ENCODE data around the gene DNMT1. TPM values are rescaled to one million over a fixed set of nuclear protein-coding genes. Genes with fewer than 3 reads are reported as not detected.
"Not testable (repeated sequence)": the region's sequence is repeated elsewhere in the genome, so short reads cannot be mapped to it uniquely, and the experiment has no call there.

The DNMT1 gene
- total RNA-seq, 6 donors from 2014 or later, result 54.0 to 166 (median 63.9) TPM

- Histone ChIP-seq H3K4me3 (no peak overlapping the region), H3K4me1 (peaks cover 0 to 6% (median 2%) of the 10 kb centered on the region in 4 donors), H3K9me3 (no peaks in the 10 kb centered on the region), H3K27ac (peak overlapping the region in 2 of 4 donors; percentile 36 to 57), H3K27me3 (no peaks in the 10 kb centered on the region), H3K36me3 (no peaks in the 10 kb centered on the region)
- DNase-seq, result no peak
- no peak for ATAC-seq (ENCODE audit: low FRiP score in 2 of 2)
- TF ChIP-seq POLR2AphosphoS5 (IDR thresholded peaks at IDR 0.05), result no peak
- TF ChIP-seq EP300 (IDR thresholded peaks at IDR 0.05), result no peak
- no peak for TF ChIP-seq POLR2A (IDR thresholded peaks at IDR 0.05)
- TF ChIP-seq CTCF (IDR thresholded peaks at IDR 0.05), result no peak
- 89 to 95% methylated on average over 4 of the region's 4 CpGs for WGBS, 2 donors
Measured at GRCh38 chr19:10205636-10206035, 10.9 kb upstream of the DNMT1 start.

DNA sequence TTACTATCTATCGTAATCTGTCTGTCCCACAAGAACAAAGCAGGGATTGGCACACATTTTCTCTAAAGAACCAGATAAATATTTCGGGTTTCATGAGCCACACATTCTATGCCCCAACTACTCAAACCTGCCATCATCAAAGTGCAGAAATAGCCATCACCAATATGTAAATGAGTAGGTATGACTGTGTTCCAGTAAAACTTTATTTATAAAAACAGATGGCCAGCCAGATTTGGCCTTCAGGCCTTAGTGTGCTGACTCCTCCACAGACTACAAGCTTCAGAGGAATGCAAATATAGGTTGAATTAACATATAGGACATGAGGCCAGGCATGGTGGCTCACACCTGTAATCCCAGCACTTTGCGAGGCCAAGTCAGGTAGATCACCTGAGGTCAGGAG is 8.9 kb upstream of the DNMT1 start:
- H3K4me1 ChIP-seq, result peaks cover 0 to 11% (median 3%) of the 10 kb centered on the region in 4 donors
- 92 to 100% methylated on average over 3 of the region's 3 CpGs for WGBS, 2 donors
- no peak for DNase-seq
- no peaks in the 10 kb centered on the region for H3K9me3 ChIP-seq
- H3K36me3 ChIP-seq, result no peaks in the 10 kb centered on the region
- no peak overlapping the region for H3K4me3 ChIP-seq
- TF ChIP-seq POLR2AphosphoS5 (IDR thresholded peaks at IDR 0.05) (no peak), CTCF (IDR thresholded peaks at IDR 0.05) (no peak), EP300 (IDR thresholded peaks at IDR 0.05) (no peak), POLR2A (IDR thresholded peaks at IDR 0.05) (no peak)
- ATAC-seq (ENCODE audit: low FRiP score in 2 of 2), result no peak
- no peaks in the 10 kb centered on the region for H3K27me3 ChIP-seq
- no peak overlapping the region for H3K27ac ChIP-seq

DNA sequence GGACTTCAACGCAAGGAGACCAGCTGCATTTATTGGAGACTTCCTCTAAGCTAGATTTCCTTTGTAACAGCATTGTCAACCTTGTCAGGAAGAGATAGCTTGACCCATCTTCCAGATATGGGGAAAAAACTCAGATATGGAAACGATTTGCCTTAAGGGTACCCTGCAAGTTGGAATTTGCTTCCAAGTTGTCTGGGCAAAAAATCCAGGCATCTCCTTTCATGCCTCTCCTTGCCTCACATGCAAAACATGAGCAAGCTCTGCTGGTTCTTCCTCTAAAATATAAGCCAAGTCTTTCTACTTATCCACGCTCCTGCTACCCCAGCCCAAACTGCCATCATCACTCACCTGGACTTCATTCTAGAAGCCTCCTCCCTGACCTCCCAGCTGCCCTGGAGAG is 6.4 kb upstream of the DNMT1 start:
- ATAC-seq (ENCODE audit: low FRiP score in 2 of 2), result no peak
- no peaks in the 10 kb centered on the region for H3K27me3 ChIP-seq
- H3K4me1 ChIP-seq, result peaks cover 0 to 10% (median 3%) of the 10 kb centered on the region in 4 donors
- no peaks in the 10 kb centered on the region for H3K36me3 ChIP-seq
- no peak overlapping the region for H3K27ac ChIP-seq
- no peak for TF ChIP-seq POLR2AphosphoS5 (IDR thresholded peaks at IDR 0.05)
- no peak for TF ChIP-seq CTCF (IDR thresholded peaks at IDR 0.05)
- TF ChIP-seq POLR2A (IDR thresholded peaks at IDR 0.05), result no peak
- no peak for TF ChIP-seq EP300 (IDR thresholded peaks at IDR 0.05)
- 71 to 72% methylated on average over 3 of the region's 3 CpGs for WGBS, 2 donors
- H3K9me3 ChIP-seq, result no peaks in the 10 kb centered on the region
- no peak for DNase-seq
- H3K4me3 ChIP-seq, result no peak overlapping the region

DNA sequence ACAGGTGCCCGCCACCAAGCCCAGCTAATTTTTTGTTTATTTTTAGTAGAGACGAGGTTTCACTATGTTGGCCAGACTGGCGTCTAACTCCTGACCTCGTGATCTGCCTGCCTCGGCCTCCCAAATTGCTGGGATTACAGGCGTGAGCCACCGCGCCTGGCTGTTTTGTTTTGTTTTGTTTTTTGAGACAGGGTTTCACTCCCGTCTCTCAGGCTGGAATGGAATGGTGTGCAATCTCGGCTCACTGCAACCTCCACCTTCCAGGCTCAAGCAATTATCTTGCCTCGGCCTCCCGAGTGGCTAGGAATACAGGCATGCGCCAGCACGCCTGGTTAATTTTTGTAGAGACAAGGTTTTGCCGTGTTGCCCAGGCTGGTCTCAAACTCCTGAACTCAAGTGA is 5.3 kb upstream of the DNMT1 start:
- 90 to 92% methylated on average over 15 of the region's 15 CpGs for WGBS, 2 donors
- DNase-seq; H3K36me3 ChIP-seq; H3K9me3 ChIP-seq; H3K4me3 ChIP-seq; H3K27ac ChIP-seq; H3K4me1 ChIP-seq; ATAC-seq (ENCODE audit: low FRiP score in 2 of 2); H3K27me3 ChIP-seq: not testable (repeated sequence)

DNA sequence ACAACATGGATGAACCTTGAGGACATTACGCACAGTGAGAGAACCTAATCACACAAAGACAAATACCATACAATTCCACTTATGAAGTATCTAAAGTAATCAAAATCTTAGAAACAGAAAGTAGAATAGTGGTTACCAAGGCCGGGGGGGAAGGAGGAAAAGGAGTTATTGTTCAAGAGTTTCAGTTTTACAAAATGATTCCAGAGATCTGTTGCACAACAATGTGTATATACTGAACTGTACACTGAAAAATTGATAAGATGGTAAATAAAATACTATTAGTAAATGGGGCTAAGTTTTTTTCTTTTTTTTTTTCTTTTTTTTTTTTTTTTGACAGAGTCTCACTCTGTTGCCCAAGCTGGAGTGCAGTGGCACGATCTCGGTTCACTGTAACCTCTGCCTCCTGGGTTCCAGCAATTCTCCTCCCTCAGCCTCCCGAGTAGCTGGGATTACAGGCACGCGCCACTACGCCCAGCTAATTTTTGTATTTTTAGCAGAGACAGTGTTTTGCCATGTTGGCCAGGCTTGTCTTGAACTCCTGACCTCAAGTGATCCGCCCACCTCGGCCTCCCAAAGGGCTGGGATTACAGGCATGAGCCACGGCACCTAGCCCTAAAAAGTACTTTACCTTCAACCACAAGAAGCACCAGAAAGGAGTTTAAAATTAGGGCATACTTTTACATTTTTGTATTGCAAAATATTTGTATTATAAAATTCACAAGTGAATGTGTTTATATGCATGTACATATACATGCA is 4.3 kb upstream of the DNMT1 start:
- DNase-seq; H3K4me3 ChIP-seq; H3K9me3 ChIP-seq; H3K36me3 ChIP-seq; H3K4me1 ChIP-seq; H3K27me3 ChIP-seq; ATAC-seq (ENCODE audit: low FRiP score in 2 of 2): not testable (repeated sequence)
- H3K27ac ChIP-seq, result peak overlapping the region; percentile 0 to 60 (median 18)
- 62% methylated on average over 11 of the region's 11 CpGs for WGBS, 2 donors

DNA sequence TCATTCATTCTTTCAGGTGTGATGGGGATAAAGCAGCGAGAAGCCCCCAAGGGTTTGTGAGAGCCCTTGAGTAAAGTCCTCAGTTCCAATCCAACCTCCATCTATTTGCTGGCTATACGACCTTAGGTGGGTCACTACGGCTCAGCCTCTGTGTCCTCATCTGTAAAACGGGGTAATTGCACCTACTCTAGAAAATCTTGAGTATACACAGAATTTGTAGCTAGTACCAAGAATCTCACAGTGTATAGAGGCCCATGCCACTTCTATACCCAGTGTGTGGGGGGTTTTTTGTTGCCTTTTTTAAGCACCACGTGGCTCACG is 406 bp upstream of the DNMT1 start:
- no peak for TF ChIP-seq EP300 (IDR thresholded peaks at IDR 0.05)
- TF ChIP-seq POLR2AphosphoS5 (IDR thresholded peaks at IDR 0.05), result no peak
- TF ChIP-seq POLR2A (IDR thresholded peaks at IDR 0.05), result no peak
- no peak for TF ChIP-seq CTCF (IDR thresholded peaks at IDR 0.05)
- peak overlapping the region; percentile 78 to 94 (median 88) for H3K4me3 ChIP-seq
- peak overlapping the region; percentile 83 to 93 (median 88) for H3K27ac ChIP-seq
- H3K27me3 ChIP-seq, result no peaks in the 10 kb centered on the region
- WGBS, 2 donors, result 21 to 24% methylated on average over 6 of the region's 6 CpGs
- H3K4me1 ChIP-seq, result peaks cover 19 to 39% (median 24%) of the 10 kb centered on the region in 4 donors
- ATAC-seq (ENCODE audit: low FRiP score in 2 of 2), result peak in 1 of 2 donors; percentile 3
- no peak for DNase-seq
- H3K9me3 ChIP-seq, result no peaks in the 10 kb centered on the region
- H3K36me3 ChIP-seq, result peaks cover 0 to 9% (median 1%) of the 10 kb centered on the region in 4 donors

All from upper lobe of left lung (tissue), 6 donors.